Suprapubic skin (tissue), 4 donors: Measurements from ENCODE around the gene TPSAB1. TPM values are rescaled to one million over a fixed set of nuclear protein-coding genes. Genes with fewer than 3 reads are reported as not detected.

Experiments
- DNase-seq, 2 donors: peaks; one replicate each; pipeline ENCODE4 v3.0.0-alpha.2; 2019; ENCODE audit warnings: low spot score in 2 of 2
- H3K27ac ChIP-seq: fragments of 200-600 bp; sonication (generic); one replicate; pipeline ENCODE4 v1.5.1; 2019
- H3K27me3 ChIP-seq: fragments of 200-600 bp; sonication (generic); one replicate; pipeline ENCODE4 v1.5.1; 2019
- H3K36me3 ChIP-seq: fragments of 200-600 bp; sonication (generic); one replicate; pipeline ENCODE4 v1.5.1; 2019
- H3K4me1 ChIP-seq: fragments of 200-600 bp; sonication (generic); one replicate; pipeline ENCODE4 v1.5.1; 2019
- H3K4me3 ChIP-seq: fragments of 200-600 bp; sonication (generic); one replicate; pipeline ENCODE4 v1.5.1; 2019; ENCODE audit warnings: mild to moderate bottlenecking
- H3K9me3 ChIP-seq: fragments of 200-600 bp; sonication (generic); one replicate; pipeline ENCODE4 v1.5.1; 2019
- CTCF ChIP-seq, 2 donors: fragments of 200-600 bp in 1 of 2; fragments of 450-650 bp in 1 of 2; sonication (generic) in 1 of 2; IDR thresholded peaks; one replicate each; pipeline ENCODE4 v1.5.1; 2016 to 2019; ENCODE audit warnings: antibody characterized with exemption in 2 of 2, mild to moderate bottlenecking in 1 of 2, moderate library complexity in 1 of 2
- EP300 ChIP-seq: sonication (generic); formaldehyde crosslinking; IDR thresholded peaks from one replicate; pipeline ENCODE4 v1.6.1; 2017; ENCODE audit warnings: antibody characterized with exemption
- POLR2A ChIP-seq, 2 donors: fragments of 450-650 bp; IDR thresholded peaks; one replicate each; pipeline ENCODE4 v1.6.1; 2017; ENCODE audit warnings: antibody characterized with exemption in 2 of 2, mild to moderate bottlenecking in 2 of 2, moderate library complexity in 2 of 2
- POLR2AphosphoS5 ChIP-seq, 3 donors: sonication (generic); formaldehyde crosslinking; IDR thresholded peaks; one replicate each; pipeline ENCODE4 v1.6.1; 2017; ENCODE audit warnings: antibody characterized with exemption in 3 of 3
- WGBS: methylation state at CpG from one replicate; pipeline ENCODE4 v1.1.5; 2018; 5-methylcytosine and 5-hydroxymethylcytosine counted together
- total RNA-seq, 4 donors: library from RNA; depleted of rRNA; stranded (reverse); fragments of >200 nt; gene quantifications; one replicate each; pipeline ENCODE4 v1.1.0, GENCODE V29; 2016

Gene TPSAB1
- total RNA-seq, 4 donors from 2014 or later: 6.0 to 36.8 (median 16.5) TPM

GRCh38 chr16:1199347-1200013 lies 41.0 kb upstream of the TPSAB1 start:
- DNase-seq: no peak
- TF ChIP-seq EP300 (no peak), POLR2A (IDR thresholded peaks at IDR 0.05) (no peak), CTCF (IDR thresholded peaks at IDR 0.05) (no peak), POLR2AphosphoS5 (IDR thresholded peaks at IDR 0.05) (no peak)
- H3K27ac ChIP-seq: no peak overlapping the region
- no peak overlapping the region for H3K4me3 ChIP-seq
- 86% methylated on average over 8 of the region's 19 CpGs for WGBS
- no peaks in the 10 kb centered on the region for H3K36me3 ChIP-seq
- no peaks in the 10 kb centered on the region for H3K9me3 ChIP-seq
- no peaks in the 10 kb centered on the region for H3K4me1 ChIP-seq
- H3K27me3 ChIP-seq: peaks cover 20% of the 10 kb centered on the region

GRCh38 chr16:1200014-1200627 lies 40.4 kb upstream of the TPSAB1 start:
- Histone ChIP-seq H3K27me3 (peaks cover 20% of the 10 kb centered on the region), H3K9me3 (no peaks in the 10 kb centered on the region), H3K36me3 (no peaks in the 10 kb centered on the region), H3K4me1 (no peaks in the 10 kb centered on the region), H3K4me3 (no peak overlapping the region), H3K27ac (no peak overlapping the region)
- DNase-seq: no peak
- WGBS: 89% methylated on average over 23 of the region's 38 CpGs
- TF ChIP-seq POLR2AphosphoS5 (IDR thresholded peaks at IDR 0.05) (no peak), EP300 (no peak), CTCF (IDR thresholded peaks at IDR 0.05) (no peak), POLR2A (IDR thresholded peaks at IDR 0.05) (no peak)

- WGBS: 90% methylated on average over 4 of the region's 25 CpGs
- TF ChIP-seq CTCF (IDR thresholded peaks at IDR 0.05): no peak
- no peak for TF ChIP-seq POLR2AphosphoS5 (IDR thresholded peaks at IDR 0.05)
- no peak for TF ChIP-seq POLR2A (IDR thresholded peaks at IDR 0.05)
- TF ChIP-seq EP300: no peak
- no peak for DNase-seq
- no peak overlapping the region for H3K4me3 ChIP-seq
- no peaks in the 10 kb centered on the region for H3K9me3 ChIP-seq
- H3K36me3 ChIP-seq: no peaks in the 10 kb centered on the region
- H3K27me3 ChIP-seq: peaks cover 21% of the 10 kb centered on the region
- H3K4me1 ChIP-seq: no peaks in the 10 kb centered on the region
- H3K27ac ChIP-seq: no peak overlapping the region
Observed at GRCh38 chr16:1201444-1201843, 39.1 kb upstream of the TPSAB1 start.

GRCh38 chr16:1202274-1202673 lies 38.2 kb upstream of the TPSAB1 start:
- H3K36me3 ChIP-seq: no peaks in the 10 kb centered on the region
- no peak for TF ChIP-seq CTCF (IDR thresholded peaks at IDR 0.05)
- TF ChIP-seq POLR2A (IDR thresholded peaks at IDR 0.05): no peak
- TF ChIP-seq POLR2AphosphoS5 (IDR thresholded peaks at IDR 0.05): no peak
- TF ChIP-seq EP300: no peak
- H3K4me1 ChIP-seq: no peaks in the 10 kb centered on the region
- no peaks in the 10 kb centered on the region for H3K9me3 ChIP-seq
- no peak overlapping the region for H3K4me3 ChIP-seq
- H3K27ac ChIP-seq: no peak overlapping the region
- DNase-seq: no peak
- 89% methylated on average over 5 of the region's 18 CpGs for WGBS
- peaks cover 21% of the 10 kb centered on the region for H3K27me3 ChIP-seq

GRCh38 chr16:1204933-1205332 lies 35.6 kb upstream of the TPSAB1 start:
- Histone ChIP-seq H3K36me3 (no peaks in the 10 kb centered on the region), H3K4me1 (no peaks in the 10 kb centered on the region), H3K4me3 (no peak overlapping the region), H3K27me3 (peaks cover 29% of the 10 kb centered on the region), H3K27ac (no peak overlapping the region), H3K9me3 (no peaks in the 10 kb centered on the region)
- WGBS: 93% methylated on average over 6 of the region's 21 CpGs
- DNase-seq: no peak
- no peak for TF ChIP-seq EP300
- no peak for TF ChIP-seq POLR2AphosphoS5 (IDR thresholded peaks at IDR 0.05)
- TF ChIP-seq POLR2A (IDR thresholded peaks at IDR 0.05): no peak
- no peak for TF ChIP-seq CTCF (IDR thresholded peaks at IDR 0.05)
